GM12878 (cell line): ENCODE results near the gene C17orf58. TPM values are rescaled to one million over a fixed set of nuclear protein-coding genes. Genes with fewer than 3 reads are reported as not detected.

Experiments
- CEBPB ChIP-seq, 2 experiments: fragments of 150-350 bp in 1 of 2; IDR thresholded peaks; 2 replicates each; pipeline ENCODE4 v1.6.1; 2012 to 2014; ENCODE audit warnings: low read depth in 2 of 2, low read length in 2 of 2, borderline replicate concordance in 1 of 2, inconsistent platforms in 1 of 2
- ESRRA ChIP-seq: IDR thresholded peaks from 2 replicates; pipeline ENCODE4 v1.6.1; 2012; ENCODE audit warnings: mild to moderate bottlenecking, low read length, improper control_type of control experiment
- GATAD2B ChIP-seq: fragments of 450-650 bp; conservative IDR thresholded peaks from 2 replicates; pipeline ENCODE4 v1.6.1; 2017; ENCODE audit warnings: low read depth, mild to moderate bottlenecking, moderate library complexity
- HCFC1 ChIP-seq: fragments of 150-350 bp; IDR thresholded peaks from 2 replicates; pipeline ENCODE4 v1.6.1; 2014; ENCODE audit warnings: low read length
- JUND ChIP-seq: IDR thresholded peaks from 2 replicates; pipeline ENCODE4 v1.6.1; 2012; ENCODE audit warnings: low read depth, mild to moderate bottlenecking, low read length, improper control_type of control experiment, moderate library complexity
- MTA3 ChIP-seq: IDR thresholded peaks from 2 replicates; pipeline ENCODE4 v1.6.1; 2012; ENCODE audit warnings: low read length, inconsistent platforms, borderline replicate concordance
- NFXL1 ChIP-seq: fragments of 450-650 bp; IDR thresholded peaks from 2 replicates; pipeline ENCODE4 v1.6.1; 2017; ENCODE audit warnings: antibody characterized with exemption, mild to moderate bottlenecking, borderline replicate concordance
- NR2F1 ChIP-seq: fragments of 450-650 bp; conservative IDR thresholded peaks from 2 replicates; pipeline ENCODE4 v1.6.1; 2017; ENCODE audit warnings: mild to moderate bottlenecking
- NRF1 ChIP-seq: conservative IDR thresholded peaks from 2 replicates; pipeline ENCODE4 v1.6.1; 2011; ENCODE audit warnings: mild to moderate bottlenecking, low read depth, low read length, improper control_type of control experiment
- POLR2AphosphoS2 ChIP-seq: IDR thresholded peaks from 2 replicates; pipeline ENCODE4 v1.6.1; 2011; ENCODE audit warnings: low read depth, mild to moderate bottlenecking, low read length, improper control_type of control experiment, moderate library complexity
- SRF ChIP-seq, 2 experiments: IDR thresholded peaks; 2 replicates each; pipeline ENCODE4 v1.6.1; 2011; ENCODE audit warnings: low read depth in 2 of 2, low read length in 2 of 2, mild to moderate bottlenecking in 1 of 2, moderate library complexity in 1 of 2
- TCF7 ChIP-seq: IDR thresholded peaks from 2 replicates; pipeline ENCODE4 v1.6.1; 2014; ENCODE audit warnings: antibody characterized with exemption, borderline replicate concordance
- ZNF217 ChIP-seq: fragments of 450-650 bp; IDR thresholded peaks from 2 replicates; pipeline ENCODE4 v1.6.1; 2017; ENCODE audit warnings: antibody characterized with exemption, mild to moderate bottlenecking
- polyA plus RNA-seq, 11 experiments: library from polyadenylated mRNA; depleted of rRNA in 4 of 11; unstranded in 6 of 11; stranded (reverse) in 5 of 11; fragments of >200 nt; fragmentation: Nextera tagmentation in 4 of 11; fragmentation: Illumina TruSeq in 1 of 11; extraction: Ambion mirVana in 4 of 11; extraction: Trizol in 1 of 11; gene quantifications; 1 replicate in 1 of 11; 2 replicates in 10 of 11; pipeline versions ENCODE4 v1.2.1 to v1.2.3, GENCODE V29; 2011 to 2016; ENCODE audit warnings: inconsistent platforms in 2 of 11, missing spikeins in 2 of 11, low read depth in 1 of 11
- total RNA-seq, 4 experiments: library from RNA; depleted of rRNA in 3 of 4; stranded (reverse); fragments of >200 nt in 3 of 4; fragmentation: Illumina TruSeq in 1 of 4; extraction: Trizol in 1 of 4; gene quantifications; 2 replicates each; pipeline versions ENCODE4 v1.2.1 to v1.2.3, GENCODE V29; 2013 to 2021
- TF ChIP-seq, protein P1 (sequence below): fragments of 450-650 bp; IDR thresholded peaks from 2 replicates; pipeline ENCODE4 v1.6.1; 2017; ENCODE audit warnings: antibody characterized with exemption, mild to moderate bottlenecking, moderate library complexity
- TF ChIP-seq, protein P2 (sequence below): fragments of 450-650 bp; IDR thresholded peaks from 2 replicates; pipeline ENCODE4 v1.6.1; 2017; ENCODE audit warnings: mild to moderate bottlenecking, moderate library complexity
- TF ChIP-seq, protein P3 (sequence below), 3 experiments: IDR thresholded peaks in 2 of 3; conservative IDR thresholded peaks in 1 of 3; 2 replicates each; pipeline ENCODE4 v1.5.1; 2011; ENCODE audit warnings: low read depth in 3 of 3, low read length in 3 of 3, mild to moderate bottlenecking in 3 of 3, control low read depth in 2 of 3, moderate library complexity in 2 of 3, inconsistent platforms in 1 of 3, mixed read lengths in 1 of 3; ENCODE audit not compliant: control insufficient read depth in 2 of 3, insufficient read depth in 1 of 3; ENCODE audit errors: extremely low read depth in 1 of 3
- TF ChIP-seq, protein P4 (sequence below): fragments of 450-650 bp; IDR thresholded peaks from 2 replicates; pipeline ENCODE4 v1.6.1; 2017; ENCODE audit warnings: low read depth, mild to moderate bottlenecking, moderate library complexity

C17orf58 gene
- total and polyA plus RNA-seq, 10 of the 15 experiments (the other 5 are each of a cell fraction or from before 2014, with no cell fraction given): 3.3 to 12.3 (median 6.2) TPM

DNA sequence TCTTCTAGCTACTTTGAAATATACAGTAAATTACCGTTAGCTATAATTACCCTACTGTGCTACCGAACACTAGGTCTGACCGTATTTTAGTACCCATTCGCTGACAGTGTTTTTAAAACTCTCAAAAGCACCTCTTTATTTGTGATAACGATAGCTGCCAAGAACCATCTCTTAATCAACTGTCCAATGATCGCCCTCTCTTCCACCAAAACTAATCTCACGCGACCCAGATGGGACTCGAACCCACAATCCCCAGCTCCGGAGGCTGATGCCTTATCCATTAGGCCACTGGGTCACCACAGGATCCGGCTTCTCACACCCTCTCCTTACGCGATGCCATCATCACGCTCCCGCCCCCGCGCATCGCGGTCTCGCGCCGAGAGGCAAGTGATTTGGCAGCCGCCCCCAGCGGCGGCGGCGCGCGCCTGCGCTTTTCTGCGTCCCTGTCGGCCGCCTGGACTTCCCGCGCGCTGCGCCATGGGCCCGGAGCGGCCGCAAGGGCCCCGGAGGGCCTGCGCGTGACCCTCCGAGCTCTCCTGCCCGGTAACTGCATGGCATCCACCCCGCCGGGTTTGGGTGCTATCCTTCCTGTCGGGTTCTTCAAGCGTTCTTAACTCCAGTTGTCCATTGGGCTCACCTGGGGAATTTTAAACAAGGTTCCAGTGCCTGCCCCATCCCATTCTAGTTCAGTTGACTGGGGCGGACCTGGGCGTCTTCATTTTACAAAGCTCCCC lies 23.6 kb upstream of the C17orf58 start (continued):
- TF ChIP-seq, protein P1, sequence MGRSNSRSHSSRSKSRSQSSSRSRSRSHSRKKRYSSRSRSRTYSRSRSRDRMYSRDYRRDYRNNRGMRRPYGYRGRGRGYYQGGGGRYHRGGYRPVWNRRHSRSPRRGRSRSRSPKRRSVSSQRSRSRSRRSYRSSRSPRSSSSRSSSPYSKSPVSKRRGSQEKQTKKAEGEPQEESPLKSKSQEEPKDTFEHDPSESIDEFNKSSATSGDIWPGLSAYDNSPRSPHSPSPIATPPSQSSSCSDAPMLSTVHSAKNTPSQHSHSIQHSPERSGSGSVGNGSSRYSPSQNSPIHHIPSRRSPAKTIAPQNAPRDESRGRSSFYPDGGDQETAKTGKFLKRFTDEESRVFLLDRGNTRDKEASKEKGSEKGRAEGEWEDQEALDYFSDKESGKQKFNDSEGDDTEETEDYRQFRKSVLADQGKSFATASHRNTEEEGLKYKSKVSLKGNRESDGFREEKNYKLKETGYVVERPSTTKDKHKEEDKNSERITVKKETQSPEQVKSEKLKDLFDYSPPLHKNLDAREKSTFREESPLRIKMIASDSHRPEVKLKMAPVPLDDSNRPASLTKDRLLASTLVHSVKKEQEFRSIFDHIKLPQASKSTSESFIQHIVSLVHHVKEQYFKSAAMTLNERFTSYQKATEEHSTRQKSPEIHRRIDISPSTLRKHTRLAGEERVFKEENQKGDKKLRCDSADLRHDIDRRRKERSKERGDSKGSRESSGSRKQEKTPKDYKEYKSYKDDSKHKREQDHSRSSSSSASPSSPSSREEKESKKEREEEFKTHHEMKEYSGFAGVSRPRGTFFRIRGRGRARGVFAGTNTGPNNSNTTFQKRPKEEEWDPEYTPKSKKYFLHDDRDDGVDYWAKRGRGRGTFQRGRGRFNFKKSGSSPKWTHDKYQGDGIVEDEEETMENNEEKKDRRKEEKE: no peak
- TF ChIP-seq ESRRA (no peak), JUND (no peak), TCF7 (peak; percentile 53; the same call in 1 of the 2 replicates), GATAD2B (peak; percentile 86), NR2F1 (peak; percentile 88), CEBPB (IDR thresholded peaks at IDR 0.05; ENCODE audit: borderline replicate concordance in 1 of 2, low read depth in 2 of 2, low read length in 2 of 2) (peak in 1 of 2 experiments; percentile 38; a peak in 2 of 4 replicates), POLR2AphosphoS2 (no peak), SRF (IDR thresholded peaks at IDR 0.05; ENCODE audit: low read depth in 2 of 2, low read length in 2 of 2) (no peak), ZNF217 (peak; percentile 80; the same call in 1 of the 2 replicates), HCFC1 (peak; percentile 42), NFXL1 (no peak), NRF1 (peak; percentile 61), MTA3 (peak; percentile 56; the same call in 1 of the 2 replicates)
- TF ChIP-seq, protein P2, sequence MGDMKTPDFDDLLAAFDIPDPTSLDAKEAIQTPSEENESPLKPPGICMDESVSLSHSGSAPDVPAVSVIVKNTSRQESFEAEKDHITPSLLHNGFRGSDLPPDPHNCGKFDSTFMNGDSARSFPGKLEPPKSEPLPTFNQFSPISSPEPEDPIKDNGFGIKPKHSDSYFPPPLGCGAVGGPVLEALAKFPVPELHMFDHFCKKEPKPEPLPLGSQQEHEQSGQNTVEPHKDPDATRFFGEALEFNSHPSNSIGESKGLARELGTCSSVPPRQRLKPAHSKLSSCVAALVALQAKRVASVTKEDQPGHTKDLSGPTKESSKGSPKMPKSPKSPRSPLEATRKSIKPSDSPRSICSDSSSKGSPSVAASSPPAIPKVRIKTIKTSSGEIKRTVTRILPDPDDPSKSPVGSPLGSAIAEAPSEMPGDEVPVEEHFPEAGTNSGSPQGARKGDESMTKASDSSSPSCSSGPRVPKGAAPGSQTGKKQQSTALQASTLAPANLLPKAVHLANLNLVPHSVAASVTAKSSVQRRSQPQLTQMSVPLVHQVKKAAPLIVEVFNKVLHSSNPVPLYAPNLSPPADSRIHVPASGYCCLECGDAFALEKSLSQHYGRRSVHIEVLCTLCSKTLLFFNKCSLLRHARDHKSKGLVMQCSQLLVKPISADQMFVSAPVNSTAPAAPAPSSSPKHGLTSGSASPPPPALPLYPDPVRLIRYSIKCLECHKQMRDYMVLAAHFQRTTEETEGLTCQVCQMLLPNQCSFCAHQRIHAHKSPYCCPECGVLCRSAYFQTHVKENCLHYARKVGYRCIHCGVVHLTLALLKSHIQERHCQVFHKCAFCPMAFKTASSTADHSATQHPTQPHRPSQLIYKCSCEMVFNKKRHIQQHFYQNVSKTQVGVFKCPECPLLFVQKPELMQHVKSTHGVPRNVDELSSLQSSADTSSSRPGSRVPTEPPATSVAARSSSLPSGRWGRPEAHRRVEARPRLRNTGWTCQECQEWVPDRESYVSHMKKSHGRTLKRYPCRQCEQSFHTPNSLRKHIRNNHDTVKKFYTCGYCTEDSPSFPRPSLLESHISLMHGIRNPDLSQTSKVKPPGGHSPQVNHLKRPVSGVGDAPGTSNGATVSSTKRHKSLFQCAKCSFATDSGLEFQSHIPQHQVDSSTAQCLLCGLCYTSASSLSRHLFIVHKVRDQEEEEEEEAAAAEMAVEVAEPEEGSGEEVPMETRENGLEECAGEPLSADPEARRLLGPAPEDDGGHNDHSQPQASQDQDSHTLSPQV: no peak
- TF ChIP-seq, protein P3, sequence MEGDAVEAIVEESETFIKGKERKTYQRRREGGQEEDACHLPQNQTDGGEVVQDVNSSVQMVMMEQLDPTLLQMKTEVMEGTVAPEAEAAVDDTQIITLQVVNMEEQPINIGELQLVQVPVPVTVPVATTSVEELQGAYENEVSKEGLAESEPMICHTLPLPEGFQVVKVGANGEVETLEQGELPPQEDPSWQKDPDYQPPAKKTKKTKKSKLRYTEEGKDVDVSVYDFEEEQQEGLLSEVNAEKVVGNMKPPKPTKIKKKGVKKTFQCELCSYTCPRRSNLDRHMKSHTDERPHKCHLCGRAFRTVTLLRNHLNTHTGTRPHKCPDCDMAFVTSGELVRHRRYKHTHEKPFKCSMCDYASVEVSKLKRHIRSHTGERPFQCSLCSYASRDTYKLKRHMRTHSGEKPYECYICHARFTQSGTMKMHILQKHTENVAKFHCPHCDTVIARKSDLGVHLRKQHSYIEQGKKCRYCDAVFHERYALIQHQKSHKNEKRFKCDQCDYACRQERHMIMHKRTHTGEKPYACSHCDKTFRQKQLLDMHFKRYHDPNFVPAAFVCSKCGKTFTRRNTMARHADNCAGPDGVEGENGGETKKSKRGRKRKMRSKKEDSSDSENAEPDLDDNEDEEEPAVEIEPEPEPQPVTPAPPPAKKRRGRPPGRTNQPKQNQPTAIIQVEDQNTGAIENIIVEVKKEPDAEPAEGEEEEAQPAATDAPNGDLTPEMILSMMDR (IDR thresholded peaks at IDR 0.05 in 2 of 3, conservative IDR thresholded peaks at IDR 0.05 in 1 of 3; ENCODE audit: control insufficient read depth in 2 of 3, extremely low read depth in 1 of 3, insufficient read depth in 1 of 3, low read depth in 3 of 3, low read length in 3 of 3): peak; percentile 19 to 53 (median 41); a peak in 5 of 6 replicates
- TF ChIP-seq, protein P4, sequence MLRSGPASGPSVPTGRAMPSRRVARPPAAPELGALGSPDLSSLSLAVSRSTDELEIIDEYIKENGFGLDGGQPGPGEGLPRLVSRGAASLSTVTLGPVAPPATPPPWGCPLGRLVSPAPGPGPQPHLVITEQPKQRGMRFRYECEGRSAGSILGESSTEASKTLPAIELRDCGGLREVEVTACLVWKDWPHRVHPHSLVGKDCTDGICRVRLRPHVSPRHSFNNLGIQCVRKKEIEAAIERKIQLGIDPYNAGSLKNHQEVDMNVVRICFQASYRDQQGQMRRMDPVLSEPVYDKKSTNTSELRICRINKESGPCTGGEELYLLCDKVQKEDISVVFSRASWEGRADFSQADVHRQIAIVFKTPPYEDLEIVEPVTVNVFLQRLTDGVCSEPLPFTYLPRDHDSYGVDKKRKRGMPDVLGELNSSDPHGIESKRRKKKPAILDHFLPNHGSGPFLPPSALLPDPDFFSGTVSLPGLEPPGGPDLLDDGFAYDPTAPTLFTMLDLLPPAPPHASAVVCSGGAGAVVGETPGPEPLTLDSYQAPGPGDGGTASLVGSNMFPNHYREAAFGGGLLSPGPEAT: no peak
